Measurements from ENCODE around the gene EMC7. TPM values are rescaled to one million over a fixed set of nuclear protein-coding genes. Genes with fewer than 3 reads are reported as not detected.

The EMC7 gene
- 128 to 154 TPM (median 142 TPM) in 5 replicates for total RNA-seq (2022; extraction: Qiagen RNA extraction; ENCODE audit: low read depth)

DNA sequence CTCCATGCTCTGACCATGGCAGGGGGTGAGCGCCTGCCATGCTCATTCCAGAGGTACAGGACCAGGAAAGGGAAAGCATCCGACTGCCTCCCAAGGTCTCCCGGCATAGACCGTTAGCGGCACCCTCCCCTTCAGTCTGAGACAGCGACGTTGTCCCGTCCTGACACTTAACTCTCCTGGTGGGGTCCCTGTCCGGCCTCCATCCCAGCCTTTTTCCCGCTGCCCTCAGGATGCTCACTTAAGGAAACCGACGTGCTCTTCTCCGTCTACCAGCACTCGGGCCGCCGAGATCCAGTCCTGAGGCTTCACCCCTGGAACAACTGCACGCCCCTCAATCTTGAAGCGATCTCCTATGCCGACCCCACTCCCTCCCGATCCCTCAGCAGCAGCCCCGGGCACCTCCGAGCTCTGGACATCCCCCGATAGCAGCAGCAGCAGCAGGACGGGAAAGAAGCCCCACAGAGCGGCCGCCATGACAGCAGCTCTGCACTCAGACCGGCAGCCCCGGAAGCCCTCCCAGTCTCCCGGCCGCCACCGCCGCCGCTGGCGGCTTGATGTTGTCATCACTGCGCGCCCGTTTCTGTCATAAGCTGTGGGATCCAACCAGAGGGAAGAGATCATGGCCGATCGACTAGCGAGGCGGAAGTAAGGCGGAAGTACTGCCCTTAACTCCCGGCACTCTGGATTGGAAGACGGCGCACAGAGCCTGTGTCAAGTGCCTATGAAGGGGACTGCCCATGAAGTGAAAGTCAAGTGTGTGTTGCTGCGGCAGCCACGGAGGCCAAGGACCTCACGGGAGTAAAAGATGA, at the start of gene EMC7, which contains the start of gene PGBD4:
EMC7 (minus strand) TSS at position 497 of the 809 bp plus-strand sequence; CDS start at position 474, 23 bp downstream.
PGBD4 (plus strand) TSS at position 718 of the 809 bp plus-strand sequence. CDS start 449 bp downstream, outside the sequence.

DNA sequence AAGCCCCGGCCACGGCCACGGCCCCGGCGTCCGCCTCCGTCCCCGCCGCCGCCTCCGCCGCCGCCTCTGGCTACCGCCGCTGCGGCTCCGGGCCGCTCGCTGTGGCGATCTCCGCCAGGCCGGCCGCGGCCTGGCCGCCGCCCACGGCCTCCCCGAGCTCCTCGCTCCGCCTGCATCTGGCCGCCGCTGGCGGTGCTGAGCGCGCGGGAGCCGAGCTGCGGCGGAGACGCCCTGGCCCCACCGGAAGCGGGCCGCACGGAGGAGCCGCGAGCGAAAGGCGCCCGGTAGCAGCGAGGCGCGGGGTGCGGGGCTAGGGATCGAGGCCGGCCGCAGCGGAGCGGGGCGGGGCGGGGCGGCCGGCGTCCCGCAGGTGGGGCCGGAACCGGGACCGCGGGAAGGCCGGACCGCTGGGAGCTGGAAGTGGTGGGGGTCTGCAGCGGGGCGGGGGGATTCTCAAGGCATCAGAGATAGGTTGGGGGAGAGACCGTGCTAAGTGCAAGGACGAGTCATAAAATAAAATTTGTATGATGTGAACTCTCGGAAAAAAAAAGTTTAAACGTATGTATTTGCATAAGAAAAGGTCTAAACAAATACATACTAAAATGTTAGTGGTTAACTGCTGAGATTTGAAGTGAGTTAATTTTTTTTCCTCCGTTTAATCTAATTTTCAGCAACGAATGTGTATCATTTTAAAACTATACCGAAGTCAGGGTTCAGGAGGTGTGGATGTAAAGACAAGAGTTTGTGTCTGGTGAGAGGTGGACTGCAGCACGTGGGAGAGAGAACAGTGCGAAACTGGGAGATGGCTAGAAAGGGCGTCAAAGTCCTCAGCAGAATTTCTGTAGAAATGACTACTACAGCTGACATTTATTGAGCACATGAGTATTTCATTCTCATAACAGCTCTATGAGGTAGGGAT, 62.5 kb downstream of the EMC7 start, which contains the start of gene AVEN:
AVEN (minus strand) TSS at position 334 of the 919 bp plus-strand sequence; CDS start at position 176, 158 bp downstream.

Other genes starting within 250 kb of the EMC7 start
- not detected in 5 replicates for gene CHRM5, start 133.4 kb downstream of the EMC7 start, total RNA-seq (2022; extraction: Qiagen RNA extraction; ENCODE audit: low read depth)
- gene AVEN, start 62.7 kb downstream of the EMC7 start, total RNA-seq (2022; extraction: Qiagen RNA extraction; ENCODE audit: low read depth): 22.9 to 26.1 TPM (median 23.8 TPM) in 5 replicates
- gene PGBD4, start 221 bp upstream of the EMC7 start, total RNA-seq (2022; extraction: Qiagen RNA extraction; ENCODE audit: low read depth): 0.82 to 1.6 TPM (median 1.5 TPM) in 5 replicates
- 17.3 to 36.5 TPM (median 34.7 TPM) in 5 replicates for gene KATNBL1, start 108.2 kb upstream of the EMC7 start, total RNA-seq (2022; extraction: Qiagen RNA extraction; ENCODE audit: low read depth)
- 186 to 201 TPM (median 199 TPM) in 5 replicates for gene EMC4, start 123.2 kb upstream of the EMC7 start, total RNA-seq (2022; extraction: Qiagen RNA extraction; ENCODE audit: low read depth)
- gene SLC12A6, start 235.9 kb upstream of the EMC7 start, total RNA-seq (2022; extraction: Qiagen RNA extraction; ENCODE audit: low read depth): 4.7 to 6.9 TPM (median 6.6 TPM) in 5 replicates
- 526 to 639 TPM (median 558 TPM) in 5 replicates for gene NOP10, start 241.3 kb upstream of the EMC7 start, total RNA-seq (2022; extraction: Qiagen RNA extraction; ENCODE audit: low read depth)
- not detected in 5 replicates for gene NUTM1, start 241.5 kb upstream of the EMC7 start, total RNA-seq (2022; extraction: Qiagen RNA extraction; ENCODE audit: low read depth)